ENCODE measurements around the gene PHF21A.

DNA sequence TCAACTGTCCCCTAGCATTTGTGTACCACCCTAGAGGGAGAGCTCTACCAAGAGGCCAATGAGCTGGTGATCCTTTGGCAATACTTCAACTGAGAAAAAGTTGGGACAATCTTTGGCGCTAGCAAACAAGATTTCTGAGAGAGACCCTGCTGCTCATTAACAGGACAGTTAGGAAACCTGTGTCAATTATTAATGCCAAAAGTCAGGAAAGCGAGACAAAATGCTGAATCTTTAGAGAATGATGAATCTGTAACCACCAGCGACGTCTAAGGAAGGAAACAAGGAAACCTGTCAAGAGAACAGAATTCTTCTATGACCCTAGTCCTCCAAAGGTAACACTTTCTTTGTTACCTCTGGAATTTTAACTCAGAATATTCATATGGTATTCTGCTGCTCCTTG lies 178.9 kb downstream of the PHF21A start:
- no peak for TF ChIP-seq CTCF (IDR thresholded peaks at IDR 0.05)
- no peak for TF ChIP-seq POLR2A (IDR thresholded peaks at IDR 0.05)
